Thyroid gland (tissue), 4 donors: ENCODE measurements around the gene S100A7.
A peak's percentile ranks its signal among the peaks of the same experiment; 100 is the strongest.

Source experiments
- POLR2A ChIP-seq, 2 donors: fragments of 450-650 bp; IDR thresholded peaks; one replicate each; pipeline ENCODE4 v1.6.1; 2017; ENCODE audit warnings: antibody characterized with exemption in 2 of 2, mild to moderate bottlenecking in 2 of 2, moderate library complexity in 1 of 2
- TF ChIP-seq, protein P1 (sequence below), 6 experiments: fragments of 200-600 bp in 3 of 6; fragments of 450-650 bp in 3 of 6; sonication (generic) in 3 of 6; IDR thresholded peaks; one replicate each; pipeline ENCODE4 v1.5.1; 2016 to 2019; ENCODE audit warnings: antibody characterized with exemption in 6 of 6, mild to moderate bottlenecking in 2 of 6, inconsistent platforms in 1 of 6, moderate library complexity in 1 of 6

DNA sequence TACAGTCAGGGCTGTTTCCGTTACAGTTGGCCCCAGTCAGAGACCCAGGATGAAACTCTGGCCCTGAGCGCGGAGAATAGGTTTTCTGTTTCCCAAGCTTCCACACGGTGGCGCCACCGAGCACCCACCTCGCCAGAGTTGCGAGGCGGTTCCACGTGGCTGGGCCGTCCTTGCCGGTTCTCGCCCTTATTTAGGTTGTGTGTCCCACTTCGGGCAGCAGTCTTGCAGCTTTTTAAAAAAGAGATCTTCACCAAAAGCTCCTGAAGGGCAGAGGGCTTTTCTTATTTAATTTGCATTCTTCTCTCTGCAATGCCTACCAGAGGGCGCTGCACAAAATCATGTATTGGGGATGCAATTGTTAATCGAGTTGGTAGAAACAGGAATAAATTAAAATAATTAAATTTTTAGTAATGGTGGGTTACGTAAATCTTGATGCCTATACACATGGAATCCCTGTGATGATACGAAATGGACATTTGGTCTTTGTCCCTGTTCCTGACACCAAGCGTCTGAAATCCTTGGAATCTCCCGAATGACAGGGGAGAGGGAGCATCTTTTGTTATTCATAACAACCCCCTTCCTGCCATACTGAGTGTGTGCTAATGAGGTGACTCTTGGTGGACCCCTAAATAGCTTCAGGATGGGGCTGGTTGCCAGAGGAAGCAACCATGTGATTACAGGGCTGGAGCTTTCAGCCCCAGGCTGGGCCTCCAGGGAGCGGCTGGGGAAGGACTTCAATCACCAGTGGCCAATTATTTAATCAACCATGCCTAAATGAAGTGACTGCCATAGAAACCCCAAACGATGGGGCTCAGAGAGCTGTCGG lies 5.6 kb upstream of the S100A7 start:
- TF ChIP-seq, protein P1, sequence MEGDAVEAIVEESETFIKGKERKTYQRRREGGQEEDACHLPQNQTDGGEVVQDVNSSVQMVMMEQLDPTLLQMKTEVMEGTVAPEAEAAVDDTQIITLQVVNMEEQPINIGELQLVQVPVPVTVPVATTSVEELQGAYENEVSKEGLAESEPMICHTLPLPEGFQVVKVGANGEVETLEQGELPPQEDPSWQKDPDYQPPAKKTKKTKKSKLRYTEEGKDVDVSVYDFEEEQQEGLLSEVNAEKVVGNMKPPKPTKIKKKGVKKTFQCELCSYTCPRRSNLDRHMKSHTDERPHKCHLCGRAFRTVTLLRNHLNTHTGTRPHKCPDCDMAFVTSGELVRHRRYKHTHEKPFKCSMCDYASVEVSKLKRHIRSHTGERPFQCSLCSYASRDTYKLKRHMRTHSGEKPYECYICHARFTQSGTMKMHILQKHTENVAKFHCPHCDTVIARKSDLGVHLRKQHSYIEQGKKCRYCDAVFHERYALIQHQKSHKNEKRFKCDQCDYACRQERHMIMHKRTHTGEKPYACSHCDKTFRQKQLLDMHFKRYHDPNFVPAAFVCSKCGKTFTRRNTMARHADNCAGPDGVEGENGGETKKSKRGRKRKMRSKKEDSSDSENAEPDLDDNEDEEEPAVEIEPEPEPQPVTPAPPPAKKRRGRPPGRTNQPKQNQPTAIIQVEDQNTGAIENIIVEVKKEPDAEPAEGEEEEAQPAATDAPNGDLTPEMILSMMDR (IDR thresholded peaks at IDR 0.05): peak; percentile 52 to 86 (median 66)
- TF ChIP-seq POLR2A (IDR thresholded peaks at IDR 0.05): no peak
